A673 (cell line): ENCODE measurements around the gene HSPB1.

Source experiments
- EZH2 ChIP-seq: fragments of 200-600 bp; sonication (generic); IDR thresholded peaks from 2 replicates; pipeline ENCODE4 v1.6.1; 2017; ENCODE audit warnings: borderline replicate concordance, low read depth, mild to moderate bottlenecking, mixed read lengths, antibody characterized with exemption, low read length; ENCODE audit not compliant: poor library complexity, severe bottlenecking
- TF ChIP-seq, protein P1 (sequence below): fragments of 300-800, 200-600 bp; sonication (generic); conservative IDR thresholded peaks from 2 replicates; pipeline ENCODE4 v1.5.1; 2017; ENCODE audit warnings: low read depth, mild to moderate bottlenecking, antibody characterized with exemption, low read length, moderate library complexity, mixed read lengths

DNA sequence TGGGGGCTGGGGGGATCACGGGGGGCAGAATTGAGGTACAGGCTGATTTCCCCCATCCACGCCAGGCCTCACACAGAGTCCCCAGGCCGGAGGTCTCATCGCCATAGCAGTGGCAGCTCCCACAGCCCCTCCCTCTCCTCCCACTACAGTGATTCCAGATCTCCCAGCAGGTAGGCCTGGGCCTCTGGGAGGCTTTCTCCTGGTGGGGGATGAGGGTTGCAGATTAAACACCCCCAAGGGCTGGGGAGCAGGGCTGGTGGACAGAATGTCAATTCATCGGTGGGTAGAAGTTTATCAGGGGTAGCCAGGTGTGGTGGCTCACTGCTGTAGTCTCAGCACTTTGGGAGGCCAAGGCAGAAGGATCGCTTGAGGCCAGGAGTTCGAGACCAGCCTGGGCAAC, 37.2 kb upstream of the HSPB1 start:
- TF ChIP-seq, protein P1, sequence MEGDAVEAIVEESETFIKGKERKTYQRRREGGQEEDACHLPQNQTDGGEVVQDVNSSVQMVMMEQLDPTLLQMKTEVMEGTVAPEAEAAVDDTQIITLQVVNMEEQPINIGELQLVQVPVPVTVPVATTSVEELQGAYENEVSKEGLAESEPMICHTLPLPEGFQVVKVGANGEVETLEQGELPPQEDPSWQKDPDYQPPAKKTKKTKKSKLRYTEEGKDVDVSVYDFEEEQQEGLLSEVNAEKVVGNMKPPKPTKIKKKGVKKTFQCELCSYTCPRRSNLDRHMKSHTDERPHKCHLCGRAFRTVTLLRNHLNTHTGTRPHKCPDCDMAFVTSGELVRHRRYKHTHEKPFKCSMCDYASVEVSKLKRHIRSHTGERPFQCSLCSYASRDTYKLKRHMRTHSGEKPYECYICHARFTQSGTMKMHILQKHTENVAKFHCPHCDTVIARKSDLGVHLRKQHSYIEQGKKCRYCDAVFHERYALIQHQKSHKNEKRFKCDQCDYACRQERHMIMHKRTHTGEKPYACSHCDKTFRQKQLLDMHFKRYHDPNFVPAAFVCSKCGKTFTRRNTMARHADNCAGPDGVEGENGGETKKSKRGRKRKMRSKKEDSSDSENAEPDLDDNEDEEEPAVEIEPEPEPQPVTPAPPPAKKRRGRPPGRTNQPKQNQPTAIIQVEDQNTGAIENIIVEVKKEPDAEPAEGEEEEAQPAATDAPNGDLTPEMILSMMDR: no peak
- TF ChIP-seq EZH2: no peak
